Activated CD4-positive, alpha-beta T cell treated with anti-CD3 and anti-CD28 coated beads, Interleukin-10, Interleukin-2, amounts not matched to agents 100 ng/mL and 50 ng/mL, durations not matched to agents 16 hours and 8 hours (primary cell): ENCODE results near the gene ARHGEF19.
A peak's percentile ranks its signal among the peaks of the same experiment; 100 is the strongest.
"Not testable (repeated sequence)": the region's sequence is repeated elsewhere in the genome, so short reads cannot be mapped to it uniquely, and the experiment has no call there.

Experiments used
- DNase-seq: peaks from one replicate; pipeline ENCODE4 v3.0.0-alpha.2; 2020

Gene ARHGEF19

DNA sequence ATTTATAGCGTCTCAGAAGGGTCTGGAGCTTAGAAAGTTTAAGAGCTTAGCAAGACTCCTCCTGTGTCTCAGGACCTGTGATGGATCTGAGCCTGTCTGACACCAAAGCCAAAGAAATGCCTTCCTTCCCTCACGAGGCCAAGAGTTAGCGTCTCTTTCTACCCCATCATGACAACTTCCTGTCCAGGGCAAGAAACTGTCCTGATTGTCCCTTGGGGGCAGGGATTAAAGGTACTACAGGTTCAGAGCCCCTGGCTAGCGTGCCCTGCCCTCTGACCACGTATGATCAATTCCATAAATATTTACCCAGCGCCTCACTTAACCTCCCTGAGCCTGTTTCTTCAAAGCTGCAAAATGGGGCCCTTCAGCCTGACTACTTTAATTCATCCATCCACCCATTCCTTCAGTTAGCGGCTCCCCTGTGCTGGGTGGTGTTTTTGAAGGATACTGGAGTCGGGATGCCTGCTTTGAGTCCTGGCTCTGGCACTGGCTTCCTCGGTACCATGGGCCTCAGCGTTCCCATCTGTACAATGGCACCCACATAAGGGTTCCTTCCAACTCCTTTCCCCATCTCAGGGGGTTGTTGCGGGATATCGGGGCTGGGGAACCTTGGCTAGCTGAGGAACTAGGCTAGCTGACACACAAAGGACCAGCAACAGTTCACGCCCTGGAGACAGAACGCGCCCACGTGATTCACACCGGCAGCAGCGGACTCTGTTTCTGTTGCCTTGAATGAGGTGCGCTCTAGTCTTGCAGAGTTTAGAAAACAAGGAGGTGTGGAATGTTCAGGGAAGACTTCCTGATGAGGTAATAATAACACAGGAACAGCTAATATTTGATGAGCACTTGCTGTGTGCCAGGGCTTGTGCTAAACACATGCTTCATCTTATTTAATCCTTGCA lies 33.6 kb downstream of the ARHGEF19 start:
- no peak for DNase-seq

DNA sequence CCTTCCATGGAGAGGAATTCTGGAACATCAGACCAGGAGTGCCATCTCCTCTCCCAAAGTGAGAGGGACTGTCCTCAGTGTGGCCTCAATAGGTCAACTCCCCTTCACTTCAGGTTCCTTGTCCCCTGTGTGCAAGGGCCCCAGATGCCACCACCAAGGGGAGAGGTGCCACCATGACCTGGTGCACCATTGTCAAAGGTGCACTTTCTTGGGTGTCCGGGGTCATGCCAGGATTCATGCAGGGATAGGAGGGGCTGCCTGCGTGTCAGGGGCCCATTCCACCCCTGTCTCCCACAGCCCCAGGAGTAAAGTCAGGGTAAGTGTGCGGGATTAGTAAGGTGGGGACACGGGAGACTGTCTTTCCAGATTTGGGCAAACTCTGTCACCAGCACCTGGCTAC lies 35.1 kb downstream of the ARHGEF19 start:
- DNase-seq: no peak

DNA sequence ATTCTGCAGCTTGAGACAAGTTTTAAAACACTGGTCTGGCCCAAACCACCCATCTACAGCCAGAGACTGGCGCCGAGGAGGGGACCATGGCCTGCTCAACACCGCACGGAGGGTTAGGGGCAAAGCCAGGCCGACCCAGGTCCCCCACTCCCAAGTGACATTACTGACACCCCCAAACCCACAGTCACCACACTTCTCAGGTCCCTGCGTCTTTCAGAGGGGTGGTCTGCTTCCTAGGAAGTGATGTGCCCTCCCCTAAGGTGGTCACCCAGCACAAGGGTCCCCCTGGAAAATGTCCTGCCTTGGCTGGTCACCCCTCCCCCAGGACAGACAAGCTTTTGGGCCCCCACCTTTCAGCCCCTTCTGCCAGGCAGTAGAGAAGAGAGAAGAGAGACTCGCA lies 35.8 kb downstream of the ARHGEF19 start:
- DNase-seq: no peak

DNA sequence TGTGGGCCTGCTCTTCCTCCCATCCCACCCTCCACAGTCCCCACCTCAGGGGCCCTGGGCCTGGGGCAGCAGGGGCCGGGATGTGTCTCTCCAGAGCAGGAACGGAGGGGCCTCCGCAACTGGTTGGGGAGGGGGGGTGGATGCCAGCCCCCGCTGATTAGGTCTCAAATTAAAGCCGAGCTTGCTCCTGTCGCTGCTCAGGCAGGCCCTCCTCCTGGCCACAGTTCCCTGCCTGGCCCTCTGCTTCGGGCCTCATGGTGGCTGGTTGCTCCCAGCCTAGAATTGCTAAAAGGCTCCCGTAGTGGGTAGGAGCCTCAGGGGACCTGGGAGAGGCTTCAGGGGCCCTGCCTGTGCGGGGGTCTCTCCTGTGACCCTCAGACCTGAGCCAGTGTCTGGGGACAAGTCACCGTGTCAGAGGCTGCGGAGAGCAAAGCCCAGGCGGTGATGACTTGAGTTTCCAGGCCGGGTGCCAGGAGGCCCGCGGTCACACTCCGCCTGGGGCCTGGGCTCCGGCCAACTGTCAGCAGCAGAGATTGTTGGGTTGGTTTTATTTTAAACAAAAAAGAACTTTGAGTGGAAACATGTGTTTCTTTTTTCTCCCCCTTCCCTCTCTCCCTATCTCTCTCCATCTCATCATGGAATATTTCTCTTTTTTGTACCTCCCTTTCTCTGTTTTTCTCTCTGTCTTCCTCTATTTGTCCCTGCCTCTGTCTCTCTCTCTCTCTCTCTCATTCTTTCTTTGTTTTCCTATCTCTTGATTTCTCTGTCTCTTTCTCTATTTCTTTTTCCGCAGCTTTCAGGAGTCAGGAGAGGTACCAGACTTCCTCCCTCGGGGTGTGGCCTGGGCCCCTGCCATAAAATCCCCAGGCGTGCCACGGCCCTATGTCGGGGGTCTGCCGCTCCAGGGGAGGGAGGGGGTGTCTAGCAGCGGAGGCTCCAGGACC lies 36.6 kb downstream of the ARHGEF19 start:
- DNase-seq: no peak

DNA sequence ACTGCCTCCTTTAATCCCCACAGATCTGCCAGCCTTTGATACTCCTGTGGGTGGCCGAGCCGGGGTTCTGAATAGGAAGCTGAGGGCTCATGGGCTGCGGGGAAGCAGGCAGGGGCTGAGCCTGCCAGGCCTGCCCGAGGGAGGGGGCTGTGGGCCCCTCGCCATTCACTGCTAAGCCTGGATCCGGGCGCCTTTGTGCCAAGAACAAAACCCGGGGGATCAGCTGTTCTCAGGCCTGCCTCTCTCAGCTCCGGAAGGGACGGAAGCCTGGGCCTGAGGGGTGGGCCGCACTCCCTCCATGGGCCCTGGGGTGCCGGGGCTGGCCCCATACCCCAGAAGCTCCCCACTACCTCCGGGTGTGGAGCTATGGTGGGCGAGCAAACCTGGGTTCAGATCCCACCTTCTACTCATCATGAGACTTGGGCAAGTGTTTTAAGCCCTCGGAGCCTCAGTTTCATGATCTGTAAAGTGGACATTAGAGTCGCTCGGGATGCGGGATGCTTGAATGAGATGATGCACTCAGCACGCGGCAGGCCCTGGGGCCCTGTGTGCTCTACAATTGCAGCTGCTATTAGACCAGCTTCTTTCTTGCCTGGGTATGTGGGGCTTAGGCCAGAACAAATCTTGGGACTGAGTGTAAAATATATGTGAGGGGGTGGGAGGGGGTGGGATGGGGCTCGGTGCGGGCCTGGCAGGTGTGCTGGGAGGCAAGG lies 37.4 kb downstream of the ARHGEF19 start:
- no peak for DNase-seq

DNA sequence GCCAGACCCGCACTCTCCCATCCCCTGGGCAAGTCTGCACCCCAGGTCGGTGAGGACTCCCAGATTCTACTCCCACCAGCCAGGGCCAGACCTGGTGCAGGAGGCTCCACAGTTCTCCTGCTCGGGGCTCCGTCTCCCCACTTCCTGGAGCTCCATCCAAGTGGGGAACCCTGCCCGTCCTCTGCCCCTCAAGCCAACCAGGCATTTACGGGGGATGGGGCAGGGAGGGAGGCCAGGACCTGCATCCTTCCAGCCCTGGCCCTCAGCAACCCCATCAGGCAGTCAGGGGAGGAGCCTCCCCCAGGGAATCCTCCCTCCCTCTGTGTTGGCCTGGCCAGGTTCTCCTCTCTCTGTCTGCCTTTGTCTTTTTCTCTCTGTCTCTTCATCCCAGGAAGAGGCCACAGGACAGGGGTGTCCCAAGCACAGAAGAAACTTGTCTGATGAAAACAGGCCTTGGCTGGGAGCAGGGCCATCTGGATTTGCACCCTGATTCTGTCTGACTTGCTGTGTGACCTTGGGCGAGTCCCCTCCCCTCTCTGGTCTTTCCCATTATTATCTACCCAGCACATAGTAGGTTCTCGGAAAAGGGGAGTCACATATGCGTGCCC lies 38.1 kb downstream of the ARHGEF19 start:
- no peak for DNase-seq

DNA sequence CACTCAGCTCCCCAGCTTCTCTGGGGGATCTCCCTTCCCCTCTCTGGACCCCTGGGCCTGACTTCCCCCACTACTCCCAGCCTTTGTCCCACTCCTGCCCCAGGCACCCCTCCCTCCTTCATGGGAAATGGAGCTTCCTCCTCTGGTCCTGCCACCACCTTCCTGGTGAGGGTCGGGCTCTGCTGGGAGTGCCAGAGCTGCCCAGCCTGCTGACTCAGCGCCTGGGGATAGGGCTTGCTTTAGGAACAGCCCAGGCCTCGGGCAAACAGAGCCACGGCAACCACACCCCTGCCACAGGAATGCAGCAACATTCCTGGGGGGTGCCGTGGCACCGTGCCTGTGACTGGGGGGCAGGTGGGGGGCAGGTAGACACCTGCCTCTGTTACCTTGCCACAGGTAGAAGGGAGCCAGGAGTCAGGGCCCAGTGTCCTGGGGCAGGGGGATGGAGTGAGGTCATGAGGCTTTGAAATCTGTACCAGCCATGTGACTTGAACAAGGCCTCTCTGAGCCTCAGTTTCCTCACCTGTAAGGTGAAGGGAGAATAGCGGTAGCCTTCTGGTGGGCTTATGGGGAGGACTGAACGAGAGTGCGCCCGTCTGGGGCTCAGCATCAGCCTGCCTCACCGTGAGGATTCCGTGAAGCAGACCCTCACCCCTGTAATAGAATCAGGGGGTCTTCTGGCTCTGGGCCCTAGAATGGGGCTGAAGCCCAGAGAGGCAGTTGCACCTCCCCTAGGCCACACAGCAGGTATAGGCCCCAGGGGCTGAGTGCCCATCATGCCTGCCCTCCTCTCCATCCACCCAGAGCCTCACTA lies 38.8 kb downstream of the ARHGEF19 start:
- no peak for DNase-seq

DNA sequence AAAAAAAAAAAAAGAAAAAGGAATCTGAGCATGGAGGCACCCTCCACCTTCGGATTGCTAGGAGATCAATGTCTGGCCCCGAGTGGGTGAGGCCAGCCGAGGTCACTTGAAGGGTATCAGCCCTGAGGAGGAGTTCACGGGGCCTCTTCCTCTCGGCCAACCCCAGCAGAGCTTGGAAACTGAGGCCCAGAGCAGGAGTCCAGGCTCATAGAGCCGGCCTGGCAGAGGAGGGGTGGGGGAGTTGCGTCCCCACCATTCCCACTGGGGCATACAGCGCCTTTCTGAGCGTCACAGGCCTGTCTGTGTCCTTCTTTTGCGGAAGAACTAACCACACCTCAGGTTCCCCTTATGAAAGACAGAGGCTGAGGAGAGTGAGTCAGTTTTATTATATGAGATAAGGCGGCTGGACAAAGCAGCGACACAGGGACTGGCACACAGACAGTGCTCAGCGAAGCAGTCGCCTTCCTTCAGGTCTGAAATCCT lies 39.4 kb downstream of the ARHGEF19 start:
- no peak for DNase-seq

DNA sequence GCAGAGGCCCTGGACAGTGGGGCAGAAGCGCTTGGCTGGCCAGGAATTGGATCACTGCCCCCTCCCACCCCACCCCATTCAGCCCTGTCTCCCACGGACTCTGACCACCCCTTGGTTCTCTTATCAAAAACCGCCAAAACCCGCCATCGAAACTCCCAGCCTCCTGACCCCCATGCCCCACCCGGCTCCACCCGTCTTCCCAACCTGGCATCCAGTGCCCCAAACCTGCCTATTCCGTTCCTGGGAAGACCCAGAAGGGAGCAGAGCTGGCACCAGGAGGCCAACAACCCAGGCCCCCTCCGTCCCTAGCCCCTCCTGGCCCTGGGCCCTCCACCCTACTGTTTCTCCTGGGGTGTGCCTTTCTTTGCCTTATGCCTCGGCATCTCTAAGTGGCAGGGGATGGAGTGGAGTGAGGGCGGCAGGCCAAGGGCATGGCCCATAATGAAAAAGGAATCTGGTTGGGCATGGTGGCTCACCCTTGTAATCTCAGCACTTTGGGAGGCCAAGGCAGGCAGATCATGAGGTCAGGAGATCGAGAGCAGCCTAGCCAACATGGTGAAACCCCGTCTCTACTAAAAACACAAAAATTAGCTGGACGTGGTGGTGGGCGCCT lies 40.1 kb downstream of the ARHGEF19 start:
- no peak for DNase-seq

DNA sequence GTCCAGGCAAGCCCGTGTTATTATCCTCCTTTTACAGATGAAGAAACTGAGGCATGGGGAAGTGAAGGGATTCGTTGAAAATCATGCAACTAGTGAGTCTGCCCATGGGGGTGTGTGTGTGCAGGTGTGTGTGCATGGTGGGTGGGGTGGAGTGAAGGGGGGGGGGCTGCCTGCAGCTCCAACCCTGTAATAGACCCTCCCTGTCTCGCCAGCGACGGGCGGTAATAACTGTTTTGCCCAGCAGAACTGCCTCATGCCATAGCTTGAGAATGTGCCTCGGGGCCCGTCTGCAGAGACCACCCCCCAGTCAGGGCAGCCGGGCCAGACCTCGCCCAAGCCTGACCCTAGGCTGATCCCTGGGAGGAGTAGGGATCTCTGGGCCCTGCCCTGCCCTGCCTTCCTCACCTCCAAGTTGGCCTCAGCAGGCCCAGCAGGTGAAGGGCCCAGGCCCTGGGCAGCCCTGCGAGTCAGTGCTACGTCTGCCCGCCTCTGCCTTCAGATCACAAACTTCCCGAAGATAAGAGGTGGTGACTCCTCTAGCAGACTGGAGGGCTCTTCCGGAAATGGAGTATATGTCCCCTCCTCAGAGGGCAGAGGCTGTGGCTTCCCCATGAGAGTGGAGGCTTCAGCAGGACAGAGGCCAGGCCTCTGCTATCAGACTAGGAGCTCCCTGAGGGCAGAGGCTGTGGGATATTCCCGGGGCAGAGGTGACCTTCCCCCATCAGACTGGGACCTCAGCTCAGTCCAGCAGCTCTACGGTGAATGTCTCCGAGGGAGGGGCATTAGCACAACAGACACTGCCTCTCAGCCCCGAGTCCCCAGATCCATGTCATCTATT lies 40.9 kb downstream of the ARHGEF19 start:
- no peak for DNase-seq

DNA sequence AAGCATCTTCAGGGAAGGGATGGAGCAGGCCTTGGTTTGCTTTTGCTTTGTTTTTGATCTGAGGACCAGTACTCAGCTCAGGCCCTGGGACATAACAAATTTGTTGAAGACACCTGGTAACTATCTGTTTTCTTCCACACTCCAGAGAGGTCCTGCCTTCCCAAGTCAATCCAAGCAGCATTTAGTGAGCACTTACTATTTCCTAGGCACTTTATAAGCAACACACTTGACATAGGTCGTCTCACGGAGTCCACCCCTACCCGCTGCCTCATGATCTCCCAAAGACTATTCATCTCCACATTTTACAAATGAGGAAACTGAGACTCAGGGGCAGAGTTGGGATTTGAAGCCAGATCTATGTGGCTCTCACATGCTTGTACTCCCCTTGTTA lies 42.2 kb downstream of the ARHGEF19 start:
- no peak for DNase-seq

DNA sequence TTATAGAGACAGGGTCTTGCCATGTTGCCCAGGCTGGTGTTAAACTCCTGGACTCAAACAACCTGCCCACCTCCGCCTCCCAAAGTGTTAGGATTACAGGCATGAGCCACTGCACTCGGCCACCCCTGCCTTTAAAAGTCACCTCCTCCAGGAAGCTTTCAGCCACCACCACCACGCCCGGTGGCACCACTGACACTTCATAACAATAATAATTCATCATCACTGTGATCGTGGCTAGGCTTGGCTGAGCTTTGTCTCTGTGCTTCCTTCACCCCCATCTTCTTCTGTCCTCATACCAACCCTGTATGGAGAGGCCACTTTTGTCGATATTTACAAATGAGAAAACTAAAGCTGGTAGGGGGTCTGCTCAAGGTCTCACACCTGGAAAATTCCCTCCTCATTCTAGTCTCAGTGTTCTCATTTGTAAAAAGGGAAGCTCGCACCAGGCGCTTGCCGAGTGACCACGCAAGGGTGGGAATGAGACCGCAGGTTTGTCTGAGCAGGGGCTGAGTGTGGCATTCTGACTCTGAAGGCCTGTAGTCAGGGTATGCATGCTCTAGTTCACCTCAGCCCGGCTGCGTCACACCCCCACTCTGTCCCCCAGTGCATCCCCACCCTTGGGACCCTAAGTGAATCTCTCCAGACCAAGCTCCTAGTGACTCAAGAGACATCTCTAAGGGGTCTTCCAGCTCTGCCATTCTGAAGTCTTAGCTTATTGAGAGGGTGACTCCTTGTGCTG lies 43.7 kb downstream of the ARHGEF19 start:
- DNase-seq: peak; percentile 11

DNA sequence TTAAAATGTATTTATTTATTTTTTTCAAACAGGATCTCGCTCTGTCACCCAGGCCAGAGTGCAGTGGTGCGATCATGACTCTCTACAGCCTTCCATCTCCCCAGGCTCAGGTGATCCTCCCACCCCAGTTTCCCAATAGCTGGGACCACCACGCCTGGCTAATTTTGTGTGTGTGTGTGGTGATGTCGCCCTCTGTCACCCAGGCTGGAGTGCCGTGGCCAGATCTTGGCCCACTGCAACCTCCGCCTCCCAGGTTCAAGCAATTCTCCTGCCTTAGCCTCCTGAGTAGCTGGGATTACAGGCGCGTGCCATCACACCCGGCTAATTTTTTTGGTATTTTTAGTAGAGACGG lies 44.3 kb downstream of the ARHGEF19 start:
- not testable (repeated sequence) for DNase-seq

DNA sequence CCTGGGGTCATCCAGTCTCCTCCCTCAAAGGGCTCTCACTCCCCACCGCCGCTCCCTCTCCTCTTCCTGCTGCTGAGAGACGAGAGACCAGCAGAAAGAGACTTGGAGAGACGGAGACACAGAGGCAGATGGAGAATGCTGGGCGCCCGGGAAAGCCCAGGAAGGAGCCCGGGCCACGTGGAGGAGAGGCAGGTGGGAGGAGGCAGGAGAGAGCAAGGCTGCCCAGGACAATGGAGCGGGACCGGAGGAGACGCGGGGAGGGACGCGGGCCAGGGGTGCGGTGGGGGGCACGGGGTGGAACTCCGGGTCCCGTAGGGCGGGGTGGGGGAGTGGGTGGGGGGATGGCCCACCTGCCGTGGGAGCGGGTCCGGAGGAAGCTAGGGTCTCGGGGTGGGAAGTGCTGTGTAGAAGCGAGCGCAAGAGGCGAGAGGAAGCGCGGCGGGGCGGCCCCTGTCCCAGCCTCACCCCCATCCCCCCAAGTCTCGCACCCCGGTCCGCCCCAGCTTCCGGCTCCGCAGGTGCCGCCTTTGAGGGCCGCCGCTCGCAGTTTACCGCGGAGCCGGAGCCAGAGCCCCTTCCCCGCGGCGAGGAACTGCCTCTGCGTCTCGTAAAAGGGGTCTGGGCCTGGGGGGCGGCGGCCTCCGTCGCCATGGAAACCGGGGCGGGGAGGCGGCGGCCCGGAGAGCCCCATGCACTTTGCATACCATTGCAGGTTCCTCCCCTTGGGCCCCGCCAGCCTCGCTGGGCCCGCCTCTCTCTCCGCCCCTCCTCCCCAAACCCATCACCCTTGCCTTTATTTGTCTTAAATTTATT lies 44.9 kb downstream of the ARHGEF19 start:
- DNase-seq: peak; percentile 35

DNA sequence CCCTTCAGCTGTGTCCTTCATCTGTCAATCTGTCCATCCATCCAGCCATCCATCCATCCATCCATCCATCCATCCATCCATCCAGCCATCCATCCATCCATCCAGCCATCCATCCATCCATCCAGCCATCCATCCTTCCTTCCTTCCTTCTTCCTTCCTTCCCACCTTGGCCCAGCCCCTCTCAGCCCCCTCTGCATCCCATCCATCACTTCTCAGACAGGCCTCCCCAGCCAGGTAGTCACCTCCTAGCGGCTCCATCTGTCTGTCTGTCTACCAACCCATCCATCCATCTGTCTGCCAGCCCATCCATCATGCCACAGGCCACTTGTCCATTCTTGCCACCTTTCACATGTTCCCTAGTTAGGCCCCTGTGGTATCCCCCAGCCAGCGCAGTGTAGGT lies 46.3 kb downstream of the ARHGEF19 start:
- DNase-seq: no peak

DNA sequence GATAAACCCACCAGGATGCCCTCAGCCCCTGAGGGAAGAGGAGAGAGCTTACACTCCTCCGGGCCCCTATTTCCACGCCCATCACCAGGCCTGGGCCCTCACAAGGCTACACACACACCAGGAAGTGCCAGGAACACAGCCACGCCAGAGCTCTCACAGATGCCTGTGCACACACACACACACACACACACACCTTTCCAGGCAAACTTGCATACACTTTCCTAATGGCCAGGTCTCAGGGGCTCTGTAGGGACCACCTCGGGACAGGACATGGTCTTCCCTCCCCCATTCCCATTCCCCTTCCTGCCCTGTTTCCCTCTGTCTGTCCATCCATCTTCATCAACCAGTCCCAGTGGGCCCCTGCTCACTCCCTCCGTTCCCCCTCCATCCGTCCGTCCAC lies 46.9 kb downstream of the ARHGEF19 start:
- no peak for DNase-seq

DNA sequence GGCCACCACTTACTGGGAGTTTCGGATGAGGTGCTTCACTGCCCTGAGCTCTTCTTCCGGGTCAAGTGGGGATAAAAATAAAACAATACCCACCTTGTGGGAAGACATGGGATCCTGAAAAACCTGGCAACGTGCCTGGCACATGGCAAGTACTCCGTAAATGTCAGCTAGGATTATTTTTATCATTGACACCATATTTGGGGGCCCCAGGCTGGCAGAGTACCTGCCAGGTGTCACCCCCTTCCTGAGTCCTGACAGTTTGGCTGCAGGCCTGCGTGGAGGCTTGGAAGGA lies 47.4 kb downstream of the ARHGEF19 start:
- no peak for DNase-seq

DNA sequence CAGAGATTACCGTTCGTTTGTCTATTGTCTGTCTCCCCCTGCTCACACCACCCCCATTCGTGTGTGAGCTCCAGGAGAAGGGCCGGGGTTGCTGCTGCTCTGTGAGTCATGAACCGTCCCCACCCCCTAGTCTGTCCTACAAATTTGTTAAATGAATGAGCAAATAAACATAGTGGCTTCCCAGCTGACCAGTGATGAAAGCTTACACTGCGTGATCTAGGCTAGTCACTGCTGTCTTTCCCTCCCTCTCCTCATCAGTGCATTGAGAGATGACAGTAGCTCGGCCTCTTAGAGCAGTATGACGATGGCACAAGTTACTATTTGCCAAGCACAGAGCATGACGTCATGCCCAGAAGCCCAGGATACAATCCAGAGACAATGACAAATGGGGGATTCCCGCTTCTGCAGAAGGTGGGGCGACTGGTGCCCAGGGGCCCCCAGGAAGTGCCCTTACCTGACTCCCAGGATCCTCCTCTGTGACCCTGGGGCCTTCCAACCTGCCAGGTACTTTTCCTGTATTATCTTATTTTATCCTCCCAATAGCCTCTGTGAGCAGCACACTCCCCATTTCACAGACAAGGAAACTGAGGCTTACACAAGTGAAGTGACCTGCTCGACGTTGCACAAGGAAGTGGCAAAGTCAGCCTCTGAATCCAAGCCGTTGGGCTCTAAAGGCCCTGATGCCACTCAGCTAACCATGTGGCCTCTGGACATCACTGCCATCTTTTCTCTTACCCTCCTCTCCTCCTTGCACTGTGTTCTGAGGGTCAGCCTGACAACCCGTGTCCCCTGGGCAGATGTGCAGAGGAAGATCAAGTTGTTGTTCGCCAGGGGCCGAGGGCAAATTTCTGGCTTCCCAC lies 48.0 kb downstream of the ARHGEF19 start:
- DNase-seq: no peak
